GM12878 (cell line): ENCODE data around the gene CCDC91. TPM values are rescaled to one million over a fixed set of nuclear protein-coding genes. Genes with fewer than 3 reads are reported as not detected.
"Not testable (repeated sequence)": the region's sequence is repeated elsewhere in the genome, so short reads cannot be mapped to it uniquely, and the experiment has no call there.

Experiments
- ATAC-seq: fragments of 200-7000 bp; cut with Tn5 transposase; 3 replicates; pipeline ENCODE4 v1.9.1; 2020; ENCODE audit warnings: mild to moderate bottlenecking, moderate library complexity
- BruUV-seq: library from RNA; stranded (reverse); fragments of 400-500 nt; replicated peaks from 2 replicates; lab custom pipeline; 2021; lab: Mats Ljungman, UMichigan
- CTCF ChIA-PET: fragments of 300-600 bp; sonication (Branson Sonifier 250); formaldehyde crosslinking; extraction: SDS; loops from one replicate; lab custom pipeline; 2021; ENCODE audit warnings: inconsistent platforms; lab: Yijun Ruan, JAX
- POLR2A ChIA-PET: fragments of 350-600 bp; formaldehyde crosslinking; extraction: SDS; loops from one replicate; lab custom pipeline; 2021; ENCODE audit warnings: inconsistent platforms; lab: Charles Lee
- RAD21 ChIA-PET: fragments of 300-600 bp; sonication (Branson Sonifier 250); formaldehyde crosslinking; loops from one replicate; lab custom pipeline; 2023; ENCODE audit warnings: antibody characterized with exemption; ENCODE audit not compliant: unreplicated experiment; lab: Charles Lee
- SMC1A ChIA-PET: fragments of 300-600 bp; sonication (Branson Sonifier 250); formaldehyde crosslinking; loops from one replicate; lab custom pipeline; 2023; ENCODE audit not compliant: unreplicated experiment, uncharacterized antibody; lab: Charles Lee
- DNase-seq: peaks from one replicate; pipeline ENCODE4 v3.0.0-alpha.2; 2011; ENCODE audit warnings: low read depth, low spot score
- FAIRE-seq: peaks from 3 replicates; lab custom pipeline; 2011; peaks lifted over from hg19 to GRCh38; lab: Jason Lieb, UNC
- H2AFZ ChIP-seq: 2 replicates; pipeline ENCODE4 v1.6.0; 2011; ENCODE audit warnings: low read depth, low read length, control low read depth; ENCODE audit not compliant: control insufficient read depth
- H3K27ac ChIP-seq: 2 replicates; pipeline ENCODE4 v1.5.1; 2011; ENCODE audit warnings: control low read depth; ENCODE audit not compliant: control insufficient read depth, insufficient read depth
- H3K27me3 ChIP-seq, 2 experiments: replicated peaks in 1 of 2; 2 replicates each; pipeline versions ENCODE4 v1.6.0 to v1.6.1; 2011; ENCODE audit warnings: low read length in 1 of 2; ENCODE audit not compliant: control insufficient read depth in 2 of 2, insufficient read depth in 2 of 2
- H3K36me3 ChIP-seq, 2 experiments: 2 replicates each; pipeline ENCODE4 v1.5.1; 2011; ENCODE audit warnings: low read length in 1 of 2; ENCODE audit not compliant: control insufficient read depth in 2 of 2, insufficient read depth in 2 of 2
- H3K4me1 ChIP-seq: 2 replicates; pipeline ENCODE4 v1.6.1; 2011; ENCODE audit warnings: mild to moderate bottlenecking, low read length, moderate library complexity, mixed read lengths; ENCODE audit not compliant: control insufficient read depth, insufficient read depth
- H3K4me2 ChIP-seq: 2 replicates; pipeline ENCODE4 v1.6.0; 2011; ENCODE audit warnings: control low read depth; ENCODE audit not compliant: control insufficient read depth, insufficient read depth
- H3K4me3 ChIP-seq: fragments of 200-600 bp; sonication (generic); 2 replicates; pipeline ENCODE4 v1.5.1; 2016
- H3K79me2 ChIP-seq: 2 replicates; pipeline ENCODE4 v1.6.0; 2011; ENCODE audit warnings: low read length; ENCODE audit not compliant: control insufficient read depth, insufficient read depth
- H3K9ac ChIP-seq: 2 replicates; pipeline ENCODE4 v1.8.0; 2011; ENCODE audit warnings: low read length, control low read depth, mixed read lengths; ENCODE audit not compliant: control insufficient read depth, insufficient read depth
- H3K9me3 ChIP-seq: replicated peaks from 3 replicates; pipeline ENCODE4 v1.5.1; 2011; ENCODE audit warnings: mild to moderate bottlenecking, low read length; ENCODE audit not compliant: control insufficient read depth, insufficient read depth
- H4K20me1 ChIP-seq: 2 replicates; pipeline ENCODE4 v1.6.0; 2011; ENCODE audit not compliant: control insufficient read depth, insufficient read depth
- CBFB ChIP-seq: IDR thresholded peaks from 2 replicates; pipeline ENCODE4 v1.6.1; 2016; ENCODE audit warnings: antibody characterized with exemption, low read depth
- CEBPB ChIP-seq, 2 experiments: fragments of 150-350 bp in 1 of 2; IDR thresholded peaks; 2 replicates each; pipeline ENCODE4 v1.6.1; 2012 to 2014; ENCODE audit warnings: low read depth in 2 of 2, low read length in 2 of 2, borderline replicate concordance in 1 of 2, inconsistent platforms in 1 of 2
- HDAC2 ChIP-seq: fragments of 200-600 bp; sonication (generic); IDR thresholded peaks from 2 replicates; pipeline ENCODE4 v1.6.1; 2017
- MTA3 ChIP-seq: IDR thresholded peaks from 2 replicates; pipeline ENCODE4 v1.6.1; 2012; ENCODE audit warnings: low read length, inconsistent platforms, borderline replicate concordance
- RCOR1 ChIP-seq: conservative IDR thresholded peaks from 2 replicates; pipeline ENCODE4 v1.6.1; 2012; ENCODE audit warnings: low read depth, low read length, improper control_type of control experiment
- SREBF1 ChIP-seq: IDR thresholded peaks from 2 replicates; pipeline ENCODE4 v1.6.1; 2012; ENCODE audit warnings: mild to moderate bottlenecking, low read length
- SUZ12 ChIP-seq: fragments of 200-600 bp; sonication (generic); IDR thresholded peaks from one replicate; pipeline ENCODE4 v1.6.1; 2018; ENCODE audit warnings: antibody characterized with exemption, mild to moderate bottlenecking; ENCODE audit not compliant: unreplicated experiment
- ZNF207 ChIP-seq: fragments of 450-650 bp; IDR thresholded peaks from 2 replicates; pipeline ENCODE4 v1.6.1; 2014; ENCODE audit warnings: antibody characterized with exemption, mild to moderate bottlenecking, borderline replicate concordance
- WGBS: methylation state at CpG from one replicate; pipeline ENCODE4 v1.1.6; 2016; ENCODE audit warnings: low lambda C conversion rate; ENCODE audit not compliant: insufficient replicate concordance, insufficient coverage; ENCODE audit errors: missing lambda C conversion rate; 5-methylcytosine and 5-hydroxymethylcytosine counted together
- in situ Hi-C: fragments of 300-500 bp; cut with MboI; formaldehyde crosslinking; loops from 9 replicates; pipeline ENCODE4 v1.14.3; 2018; ENCODE audit warnings: mixed read lengths
- intact Hi-C: fragments of 100-400 bp; cut with micrococcal nuclease; formaldehyde crosslinking; loops from one replicate; pipeline ENCODE4 v1.14.2; 2022; ENCODE audit not compliant: unreplicated experiment
- polyA plus RNA-seq, 11 experiments: library from polyadenylated mRNA; depleted of rRNA in 4 of 11; unstranded in 6 of 11; stranded (reverse) in 5 of 11; fragments of >200 nt; fragmentation: Nextera tagmentation in 4 of 11; fragmentation: Illumina TruSeq in 1 of 11; extraction: Ambion mirVana in 4 of 11; extraction: Trizol in 1 of 11; gene quantifications; 1 replicate in 1 of 11; 2 replicates in 10 of 11; pipeline versions ENCODE4 v1.2.1 to v1.2.3, GENCODE V29; 2011 to 2016; ENCODE audit warnings: inconsistent platforms in 2 of 11, missing spikeins in 2 of 11, low read depth in 1 of 11
- total RNA-seq, 4 experiments: library from RNA; depleted of rRNA in 3 of 4; stranded (reverse); fragments of >200 nt in 3 of 4; fragmentation: Illumina TruSeq in 1 of 4; extraction: Trizol in 1 of 4; gene quantifications; 2 replicates each; pipeline versions ENCODE4 v1.2.1 to v1.2.3, GENCODE V29; 2013 to 2021
- TF ChIP-seq, protein P1 (sequence below): IDR thresholded peaks from 2 replicates; pipeline ENCODE4 v1.6.1; 2011; ENCODE audit warnings: borderline replicate concordance, low read depth, mild to moderate bottlenecking, moderate library complexity, low read length; ENCODE audit not compliant: insufficient read depth, poor library complexity, severe bottlenecking
- TF ChIP-seq, protein P2 (sequence below): IDR thresholded peaks from 2 replicates; pipeline ENCODE4 v1.6.1; 2012; ENCODE audit warnings: mild to moderate bottlenecking, low read depth, low read length

CCDC91 gene
- total and polyA plus RNA-seq, 10 of the 15 experiments (the other 5 are each of a cell fraction or from before 2014, with no cell fraction given): 6.1 to 24.9 (median 16.5) TPM

DNA sequence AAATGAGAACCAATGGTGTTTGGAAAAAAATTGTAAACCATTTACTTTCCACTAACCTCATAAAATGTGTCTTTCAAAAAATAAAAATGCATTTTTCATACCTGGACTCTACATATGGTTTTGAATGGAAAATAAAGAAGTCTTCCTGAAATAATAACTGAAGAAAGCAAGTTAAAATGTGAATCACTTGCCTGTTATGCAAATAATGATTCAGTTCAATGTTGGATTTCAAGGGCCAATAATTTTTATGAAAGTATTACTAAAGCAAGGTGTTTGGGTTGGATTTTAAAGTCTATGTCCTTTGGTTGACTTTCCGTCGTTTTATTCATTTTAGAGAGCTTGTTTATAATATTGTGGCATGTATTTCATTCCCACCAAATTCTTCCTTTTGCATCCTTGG is 138.7 kb downstream of the CCDC91 start:
- Histone ChIP-seq H3K27me3 (no peaks in the 10 kb centered on the region), H3K27ac (no peak overlapping the region), H3K9ac (no peak overlapping the region), H3K4me3 (no peak overlapping the region), H3K79me2 (no peaks in the 10 kb centered on the region), H2AFZ (no peak overlapping the region), H3K4me1 (no peaks in the 10 kb centered on the region)
- BruUV-seq: no TSS peak
- ChIA-PET POLR2A (no interaction called here), SMC1A (interaction anchor here (1.2 kb wide), 1 partner anchor 17 kb away, joined by 6 read pairs; no protein-coding TSS in a partner anchor), CTCF (interaction anchor here (1.4 kb wide), 1 partner anchor 17 kb away, joined by 3 read pairs; no protein-coding TSS in a partner anchor), RAD21 (no interaction called here)
- FAIRE-seq (no peak), DNase-seq (no peak)
- intact Hi-C loops: no loop called here
- in situ Hi-C loops: no loop called here
- no peak for TF ChIP-seq SUZ12
- TF ChIP-seq, protein P1, sequence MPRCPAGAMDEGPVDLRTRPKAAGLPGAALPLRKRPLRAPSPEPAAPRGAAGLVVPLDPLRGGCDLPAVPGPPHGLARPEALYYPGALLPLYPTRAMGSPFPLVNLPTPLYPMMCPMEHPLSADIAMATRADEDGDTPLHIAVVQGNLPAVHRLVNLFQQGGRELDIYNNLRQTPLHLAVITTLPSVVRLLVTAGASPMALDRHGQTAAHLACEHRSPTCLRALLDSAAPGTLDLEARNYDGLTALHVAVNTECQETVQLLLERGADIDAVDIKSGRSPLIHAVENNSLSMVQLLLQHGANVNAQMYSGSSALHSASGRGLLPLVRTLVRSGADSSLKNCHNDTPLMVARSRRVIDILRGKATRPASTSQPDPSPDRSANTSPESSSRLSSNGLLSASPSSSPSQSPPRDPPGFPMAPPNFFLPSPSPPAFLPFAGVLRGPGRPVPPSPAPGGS: no peak
- TF ChIP-seq CBFB: no peak
- TF ChIP-seq MTA3: no peak
- no peak for TF ChIP-seq SREBF1
- no peak for TF ChIP-seq HDAC2
- TF ChIP-seq, protein P2, sequence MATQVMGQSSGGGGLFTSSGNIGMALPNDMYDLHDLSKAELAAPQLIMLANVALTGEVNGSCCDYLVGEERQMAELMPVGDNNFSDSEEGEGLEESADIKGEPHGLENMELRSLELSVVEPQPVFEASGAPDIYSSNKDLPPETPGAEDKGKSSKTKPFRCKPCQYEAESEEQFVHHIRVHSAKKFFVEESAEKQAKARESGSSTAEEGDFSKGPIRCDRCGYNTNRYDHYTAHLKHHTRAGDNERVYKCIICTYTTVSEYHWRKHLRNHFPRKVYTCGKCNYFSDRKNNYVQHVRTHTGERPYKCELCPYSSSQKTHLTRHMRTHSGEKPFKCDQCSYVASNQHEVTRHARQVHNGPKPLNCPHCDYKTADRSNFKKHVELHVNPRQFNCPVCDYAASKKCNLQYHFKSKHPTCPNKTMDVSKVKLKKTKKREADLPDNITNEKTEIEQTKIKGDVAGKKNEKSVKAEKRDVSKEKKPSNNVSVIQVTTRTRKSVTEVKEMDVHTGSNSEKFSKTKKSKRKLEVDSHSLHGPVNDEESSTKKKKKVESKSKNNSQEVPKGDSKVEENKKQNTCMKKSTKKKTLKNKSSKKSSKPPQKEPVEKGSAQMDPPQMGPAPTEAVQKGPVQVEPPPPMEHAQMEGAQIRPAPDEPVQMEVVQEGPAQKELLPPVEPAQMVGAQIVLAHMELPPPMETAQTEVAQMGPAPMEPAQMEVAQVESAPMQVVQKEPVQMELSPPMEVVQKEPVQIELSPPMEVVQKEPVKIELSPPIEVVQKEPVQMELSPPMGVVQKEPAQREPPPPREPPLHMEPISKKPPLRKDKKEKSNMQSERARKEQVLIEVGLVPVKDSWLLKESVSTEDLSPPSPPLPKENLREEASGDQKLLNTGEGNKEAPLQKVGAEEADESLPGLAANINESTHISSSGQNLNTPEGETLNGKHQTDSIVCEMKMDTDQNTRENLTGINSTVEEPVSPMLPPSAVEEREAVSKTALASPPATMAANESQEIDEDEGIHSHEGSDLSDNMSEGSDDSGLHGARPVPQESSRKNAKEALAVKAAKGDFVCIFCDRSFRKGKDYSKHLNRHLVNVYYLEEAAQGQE: no peak
- no peak for TF ChIP-seq RCOR1
- TF ChIP-seq ZNF207: no peak
- no peak for TF ChIP-seq CEBPB (IDR thresholded peaks at IDR 0.05; ENCODE audit: borderline replicate concordance in 1 of 2, low read depth in 2 of 2, low read length in 2 of 2)
- TF ChIP-seq, all 136 proteins: peak for 0
- H3K9me3 ChIP-seq: no peaks in the 10 kb centered on the region; the same call in 2 of the 3 replicates
- H3K36me3 ChIP-seq: no peaks in the 10 kb centered on the region
- no peak for ATAC-seq
- WGBS: 97% methylated on average over 2 of the region's 2 CpGs
- no peaks in the 10 kb centered on the region for H4K20me1 ChIP-seq
- no peak overlapping the region for H3K4me2 ChIP-seq

DNA sequence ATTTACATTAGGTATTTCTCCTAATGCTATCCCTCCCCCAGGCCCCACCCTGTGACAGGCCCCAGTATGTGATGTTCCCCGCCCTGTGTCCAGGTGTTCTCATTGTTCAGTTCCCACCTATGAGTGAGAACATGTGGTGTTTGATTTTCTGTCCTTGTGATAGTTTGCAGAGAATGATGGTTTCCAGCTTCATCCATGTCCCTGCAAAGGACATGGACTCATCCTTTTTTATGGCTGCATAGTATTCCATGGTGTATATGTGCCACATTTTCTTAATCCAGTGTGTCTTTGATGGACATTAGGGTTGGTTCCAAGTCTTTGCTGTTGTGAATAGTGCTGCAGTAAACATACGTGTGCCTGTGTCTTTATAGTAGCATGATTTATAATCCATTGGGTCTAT is 139.5 kb downstream of the CCDC91 start:
- H3K9me3 ChIP-seq, H3K36me3 ChIP-seq, H2AFZ ChIP-seq, FAIRE-seq, SMC1A ChIA-PET, POLR2A ChIA-PET, DNase-seq, H3K4me3 ChIP-seq, H3K4me1 ChIP-seq, BruUV-seq, H3K4me2 ChIP-seq, H3K9ac ChIP-seq, H3K79me2 ChIP-seq, H3K27ac ChIP-seq, H3K27me3 ChIP-seq, intact Hi-C loops, H4K20me1 ChIP-seq, RAD21 ChIA-PET, in situ Hi-C loops, ATAC-seq: not testable (repeated sequence)
- CTCF ChIA-PET: interaction anchor here (1.4 kb wide), 1 partner anchor 17 kb away, joined by 3 read pairs; no protein-coding TSS in a partner anchor
- WGBS: 95% methylated on average over 2 of the region's 2 CpGs
